Neural cell (in vitro differentiated cells): ENCODE results near the gene AKR1B1.

Experiments used
- EP300 ChIP-seq: fragments of 450-650 bp; conservative IDR thresholded peaks from 2 replicates; pipeline ENCODE4 v1.6.1; 2014; ENCODE audit warnings: antibody characterized with exemption, mild to moderate bottlenecking, moderate library complexity; ENCODE audit not compliant: poor library complexity, severe bottlenecking
- EZH2 ChIP-seq: fragments of 200-600, 300-800 bp; shearing (Covaris generic), sonication (generic); IDR thresholded peaks from 2 replicates; pipeline ENCODE4 v1.6.1; 2014; ENCODE audit warnings: antibody characterized with exemption, low read length, borderline replicate concordance, mild to moderate bottlenecking; ENCODE audit not compliant: insufficient read depth, poor library complexity, severe bottlenecking
- MXI1 ChIP-seq: fragments of 450-650 bp; conservative IDR thresholded peaks from 2 replicates; pipeline ENCODE4 v1.6.1; 2014; ENCODE audit warnings: antibody characterized with exemption, mild to moderate bottlenecking; ENCODE audit not compliant: poor library complexity, severe bottlenecking
- TAF1 ChIP-seq: IDR thresholded peaks from 2 replicates; pipeline ENCODE4 v1.6.1; 2012; ENCODE audit warnings: low read depth
- TF ChIP-seq, protein P1 (sequence below): fragments of 450-650 bp; IDR thresholded peaks from 2 replicates; pipeline ENCODE4 v1.5.1; 2014; ENCODE audit warnings: antibody characterized with exemption, mild to moderate bottlenecking, moderate library complexity; ENCODE audit not compliant: poor library complexity, severe bottlenecking
- TF ChIP-seq, protein P2 (sequence below): IDR thresholded peaks from 2 replicates; pipeline ENCODE4 v1.6.1; 2012; ENCODE audit warnings: borderline replicate concordance

DNA sequence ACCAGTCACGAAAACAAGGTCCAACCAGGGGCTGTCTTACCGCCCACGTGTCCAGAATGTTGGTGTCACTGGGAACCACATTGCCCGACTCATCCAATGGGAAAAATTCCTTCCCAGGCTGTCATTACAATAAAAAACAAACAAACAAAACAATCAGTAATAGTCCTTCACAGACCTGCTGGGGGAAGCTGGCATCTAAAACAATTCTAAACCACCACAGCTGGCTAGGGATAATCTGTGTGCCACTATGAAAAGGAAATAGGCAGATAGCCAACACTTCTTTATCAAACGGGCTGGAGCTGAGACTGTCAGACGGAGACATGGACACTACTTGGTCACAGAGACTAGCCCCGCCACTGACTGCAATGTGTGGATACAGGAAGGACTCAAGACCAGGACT lies 9.2 kb downstream of the AKR1B1 start:
- TF ChIP-seq, protein P1, sequence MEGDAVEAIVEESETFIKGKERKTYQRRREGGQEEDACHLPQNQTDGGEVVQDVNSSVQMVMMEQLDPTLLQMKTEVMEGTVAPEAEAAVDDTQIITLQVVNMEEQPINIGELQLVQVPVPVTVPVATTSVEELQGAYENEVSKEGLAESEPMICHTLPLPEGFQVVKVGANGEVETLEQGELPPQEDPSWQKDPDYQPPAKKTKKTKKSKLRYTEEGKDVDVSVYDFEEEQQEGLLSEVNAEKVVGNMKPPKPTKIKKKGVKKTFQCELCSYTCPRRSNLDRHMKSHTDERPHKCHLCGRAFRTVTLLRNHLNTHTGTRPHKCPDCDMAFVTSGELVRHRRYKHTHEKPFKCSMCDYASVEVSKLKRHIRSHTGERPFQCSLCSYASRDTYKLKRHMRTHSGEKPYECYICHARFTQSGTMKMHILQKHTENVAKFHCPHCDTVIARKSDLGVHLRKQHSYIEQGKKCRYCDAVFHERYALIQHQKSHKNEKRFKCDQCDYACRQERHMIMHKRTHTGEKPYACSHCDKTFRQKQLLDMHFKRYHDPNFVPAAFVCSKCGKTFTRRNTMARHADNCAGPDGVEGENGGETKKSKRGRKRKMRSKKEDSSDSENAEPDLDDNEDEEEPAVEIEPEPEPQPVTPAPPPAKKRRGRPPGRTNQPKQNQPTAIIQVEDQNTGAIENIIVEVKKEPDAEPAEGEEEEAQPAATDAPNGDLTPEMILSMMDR: no peak
- TF ChIP-seq EP300: no peak
- TF ChIP-seq, protein P2, sequence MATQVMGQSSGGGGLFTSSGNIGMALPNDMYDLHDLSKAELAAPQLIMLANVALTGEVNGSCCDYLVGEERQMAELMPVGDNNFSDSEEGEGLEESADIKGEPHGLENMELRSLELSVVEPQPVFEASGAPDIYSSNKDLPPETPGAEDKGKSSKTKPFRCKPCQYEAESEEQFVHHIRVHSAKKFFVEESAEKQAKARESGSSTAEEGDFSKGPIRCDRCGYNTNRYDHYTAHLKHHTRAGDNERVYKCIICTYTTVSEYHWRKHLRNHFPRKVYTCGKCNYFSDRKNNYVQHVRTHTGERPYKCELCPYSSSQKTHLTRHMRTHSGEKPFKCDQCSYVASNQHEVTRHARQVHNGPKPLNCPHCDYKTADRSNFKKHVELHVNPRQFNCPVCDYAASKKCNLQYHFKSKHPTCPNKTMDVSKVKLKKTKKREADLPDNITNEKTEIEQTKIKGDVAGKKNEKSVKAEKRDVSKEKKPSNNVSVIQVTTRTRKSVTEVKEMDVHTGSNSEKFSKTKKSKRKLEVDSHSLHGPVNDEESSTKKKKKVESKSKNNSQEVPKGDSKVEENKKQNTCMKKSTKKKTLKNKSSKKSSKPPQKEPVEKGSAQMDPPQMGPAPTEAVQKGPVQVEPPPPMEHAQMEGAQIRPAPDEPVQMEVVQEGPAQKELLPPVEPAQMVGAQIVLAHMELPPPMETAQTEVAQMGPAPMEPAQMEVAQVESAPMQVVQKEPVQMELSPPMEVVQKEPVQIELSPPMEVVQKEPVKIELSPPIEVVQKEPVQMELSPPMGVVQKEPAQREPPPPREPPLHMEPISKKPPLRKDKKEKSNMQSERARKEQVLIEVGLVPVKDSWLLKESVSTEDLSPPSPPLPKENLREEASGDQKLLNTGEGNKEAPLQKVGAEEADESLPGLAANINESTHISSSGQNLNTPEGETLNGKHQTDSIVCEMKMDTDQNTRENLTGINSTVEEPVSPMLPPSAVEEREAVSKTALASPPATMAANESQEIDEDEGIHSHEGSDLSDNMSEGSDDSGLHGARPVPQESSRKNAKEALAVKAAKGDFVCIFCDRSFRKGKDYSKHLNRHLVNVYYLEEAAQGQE: no peak
- no peak for TF ChIP-seq TAF1
- TF ChIP-seq EZH2: no peak
- no peak for TF ChIP-seq MXI1
